Stimulated activated CD4-positive, alpha-beta T cell treated with anti-CD3 and anti-CD28 coated beads, TNF-alpha, amount 100 ng/mL, for 48 hours (primary cell): ENCODE data around the gene EXT2.

Experiments used
- DNase-seq, 3 donors: peaks; one replicate each; pipeline ENCODE4 v3.0.0-alpha.2; 2020; ENCODE audit warnings: low read depth in 3 of 3

EXT2 gene

DNA sequence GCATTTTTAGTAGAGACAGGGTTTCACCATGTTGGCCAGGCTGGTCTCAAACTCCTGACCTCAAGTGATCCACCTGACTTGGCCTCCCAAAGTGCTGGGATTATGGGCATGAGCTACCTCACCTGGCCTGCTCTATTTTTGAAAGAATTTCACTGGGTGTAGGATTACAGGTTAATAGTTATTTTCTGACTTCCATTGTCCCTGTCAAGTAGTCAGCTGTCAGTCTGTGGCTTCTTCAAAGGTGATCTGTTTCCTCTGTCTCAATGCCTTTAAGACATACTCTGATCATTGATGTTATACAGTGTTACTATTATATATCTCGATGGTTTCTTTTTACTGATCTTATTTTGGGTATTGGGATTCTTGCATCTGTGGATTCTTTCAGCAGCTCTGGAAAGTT lies 10.1 kb upstream of the EXT2 start:
- DNase-seq = no peak

DNA sequence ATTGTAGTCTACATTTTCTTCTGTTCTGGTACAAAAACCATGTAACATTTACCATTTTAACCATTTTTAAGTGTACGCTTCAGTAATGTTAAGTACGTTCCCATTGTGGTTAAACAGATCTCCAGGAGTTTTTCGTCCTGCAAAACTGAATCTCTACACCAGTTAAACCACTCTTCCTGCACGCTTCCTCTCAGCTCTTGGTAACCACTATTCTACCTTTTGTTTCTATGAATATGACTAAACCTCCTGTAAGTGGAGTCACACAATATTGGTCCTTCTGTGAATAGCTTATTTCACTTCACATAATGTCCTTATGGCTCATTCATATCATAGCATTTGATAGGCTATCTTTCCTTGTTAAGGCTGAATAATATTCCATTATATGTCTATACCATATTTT lies 7.1 kb upstream of the EXT2 start:
- DNase-seq = no peak

DNA sequence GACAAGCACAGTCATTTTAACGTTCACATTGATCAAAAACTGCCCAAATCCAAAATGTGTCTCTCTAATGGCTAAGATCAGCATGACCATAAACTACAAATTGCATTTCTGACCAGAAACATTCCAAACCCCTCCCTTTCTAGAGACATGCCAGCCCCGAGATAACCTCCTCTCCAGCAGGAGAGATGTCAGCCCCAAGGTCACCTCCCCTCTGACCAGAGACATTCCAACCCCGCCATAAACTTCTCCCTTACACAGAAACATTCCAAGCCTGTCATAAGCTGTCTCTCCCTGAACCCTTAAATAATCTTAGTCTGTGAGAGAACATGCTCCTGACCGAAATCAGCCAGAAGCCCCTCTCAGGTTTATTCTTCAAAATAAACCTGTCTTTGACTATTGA lies 6.6 kb upstream of the EXT2 start:
- no peak for DNase-seq

DNA sequence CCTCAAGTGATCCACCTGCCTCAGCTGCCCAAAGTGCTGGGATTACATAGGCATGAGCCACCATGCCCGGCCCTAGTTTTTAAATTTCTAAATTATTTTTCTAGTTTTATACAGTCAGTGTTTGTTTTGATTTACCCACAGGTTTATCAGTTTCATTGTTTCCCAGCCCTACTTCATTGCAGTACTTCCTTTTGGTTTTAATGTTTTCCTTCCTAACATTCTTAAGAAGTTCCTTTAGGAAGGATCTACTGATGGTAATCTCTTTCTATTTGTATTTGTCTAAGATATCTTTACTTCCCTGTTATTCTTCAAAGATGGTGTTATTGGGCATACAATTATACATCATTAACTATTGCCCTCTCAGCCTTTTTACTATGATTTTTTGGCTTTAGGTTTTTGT lies 4.9 kb upstream of the EXT2 start:
- no peak for DNase-seq

DNA sequence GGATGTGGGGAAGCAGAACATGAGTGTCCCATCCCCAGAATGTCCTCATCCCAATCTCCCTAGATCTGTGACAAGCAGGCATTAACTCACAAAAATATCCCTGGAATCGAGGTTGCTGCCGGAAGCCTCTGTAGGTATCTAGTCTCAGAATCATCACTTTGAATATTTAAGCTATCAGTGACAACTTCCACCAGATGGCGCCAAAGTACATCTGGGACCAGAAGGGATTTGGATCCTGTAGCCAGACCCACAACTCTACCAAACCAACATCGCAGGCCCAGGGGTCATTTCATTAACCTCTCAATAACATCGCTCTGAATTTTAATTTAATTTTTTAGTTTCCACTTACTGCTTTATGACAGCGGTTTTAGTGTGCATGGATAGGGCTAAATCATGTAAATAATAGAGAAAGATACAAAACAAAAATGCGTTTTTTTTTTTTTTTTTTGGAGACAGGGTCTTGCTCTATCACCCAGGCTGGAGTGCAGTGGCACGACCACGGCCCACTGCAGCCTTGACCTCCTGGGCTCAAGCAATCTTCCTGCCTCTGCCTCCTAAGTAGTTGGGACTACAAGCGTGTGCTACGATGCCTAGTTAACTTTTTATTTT lies 1.1 kb upstream of the EXT2 start:
- DNase-seq = peak; percentile 21 to 82 (median 77)

DNA sequence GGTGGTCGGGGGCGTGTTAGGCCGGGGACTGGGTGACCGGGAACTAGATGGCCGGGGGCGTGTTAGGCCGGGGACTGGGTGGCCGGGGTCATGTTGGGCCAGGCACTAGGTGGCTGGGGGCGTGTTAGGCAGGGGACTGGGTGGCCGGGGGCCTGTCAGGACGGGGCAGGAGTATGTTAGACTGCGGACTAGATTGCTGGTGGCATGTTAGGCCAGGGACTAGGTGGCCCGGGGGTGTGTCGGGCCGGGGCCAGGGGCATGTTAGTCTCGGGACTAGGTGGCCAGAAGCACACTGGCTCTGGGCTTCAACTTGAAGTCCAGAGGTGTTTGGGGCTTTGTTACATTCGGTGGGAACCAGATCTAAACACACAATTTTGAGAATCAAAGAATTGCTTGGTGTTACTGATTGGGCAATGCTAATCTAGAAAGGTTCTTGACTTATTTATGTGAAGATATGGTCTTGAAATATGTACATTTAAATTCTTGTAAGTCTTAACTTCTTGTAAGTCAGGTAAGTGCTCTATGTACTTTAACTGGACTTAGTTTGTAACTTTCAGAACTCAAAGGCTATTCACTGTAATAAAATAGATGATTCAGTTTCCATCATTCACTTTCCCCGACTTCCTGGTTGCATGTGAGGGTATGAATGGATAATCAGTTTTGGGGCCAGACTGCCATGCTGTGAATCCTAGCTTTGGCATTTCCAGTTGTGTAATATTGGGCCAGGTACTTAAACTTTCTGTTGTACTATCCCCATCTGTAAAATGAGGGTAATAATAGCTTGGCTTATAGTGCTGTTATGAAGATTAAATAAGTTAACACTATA lies 1.1 kb downstream of the EXT2 start:
- no peak for DNase-seq

DNA sequence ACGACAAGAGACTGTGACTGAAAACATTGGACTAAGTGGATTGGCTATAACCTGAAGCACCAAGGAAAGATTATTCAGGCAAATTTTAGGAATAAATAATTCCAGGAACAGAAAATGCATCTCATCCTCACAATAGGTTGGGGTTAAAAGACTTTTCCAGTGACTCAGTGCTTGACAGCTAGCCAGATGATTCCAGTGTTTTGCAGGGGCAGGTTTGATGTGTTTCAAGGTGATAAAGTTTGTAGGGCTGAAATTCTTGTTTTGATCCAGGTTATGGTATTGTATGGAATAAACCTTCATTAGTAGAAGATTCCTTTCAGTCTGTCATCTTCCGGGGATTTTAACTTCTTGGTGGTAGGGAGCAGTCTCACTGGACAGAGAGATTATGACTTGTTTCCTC lies 2.3 kb downstream of the EXT2 start:
- no peak for DNase-seq

DNA sequence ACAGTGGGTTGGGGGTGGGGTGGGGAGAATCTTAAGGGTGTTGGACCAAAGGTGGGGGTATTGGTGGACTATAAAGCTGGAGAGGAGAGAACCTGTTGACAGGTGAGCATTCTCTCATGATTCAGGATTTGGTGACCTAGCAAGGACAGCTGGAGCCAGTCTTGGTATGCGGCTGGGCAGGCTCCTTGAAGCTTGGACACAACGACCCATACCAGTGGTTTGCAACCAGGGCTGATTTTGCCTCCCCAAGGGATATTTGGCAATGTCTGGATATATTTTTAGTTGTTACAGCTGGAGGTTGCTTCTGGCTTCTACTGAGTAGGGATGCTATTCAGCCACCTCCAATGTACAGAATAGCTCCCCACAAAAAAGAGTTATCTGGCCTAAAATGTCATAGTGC lies 5.6 kb downstream of the EXT2 start:
- DNase-seq = no peak

DNA sequence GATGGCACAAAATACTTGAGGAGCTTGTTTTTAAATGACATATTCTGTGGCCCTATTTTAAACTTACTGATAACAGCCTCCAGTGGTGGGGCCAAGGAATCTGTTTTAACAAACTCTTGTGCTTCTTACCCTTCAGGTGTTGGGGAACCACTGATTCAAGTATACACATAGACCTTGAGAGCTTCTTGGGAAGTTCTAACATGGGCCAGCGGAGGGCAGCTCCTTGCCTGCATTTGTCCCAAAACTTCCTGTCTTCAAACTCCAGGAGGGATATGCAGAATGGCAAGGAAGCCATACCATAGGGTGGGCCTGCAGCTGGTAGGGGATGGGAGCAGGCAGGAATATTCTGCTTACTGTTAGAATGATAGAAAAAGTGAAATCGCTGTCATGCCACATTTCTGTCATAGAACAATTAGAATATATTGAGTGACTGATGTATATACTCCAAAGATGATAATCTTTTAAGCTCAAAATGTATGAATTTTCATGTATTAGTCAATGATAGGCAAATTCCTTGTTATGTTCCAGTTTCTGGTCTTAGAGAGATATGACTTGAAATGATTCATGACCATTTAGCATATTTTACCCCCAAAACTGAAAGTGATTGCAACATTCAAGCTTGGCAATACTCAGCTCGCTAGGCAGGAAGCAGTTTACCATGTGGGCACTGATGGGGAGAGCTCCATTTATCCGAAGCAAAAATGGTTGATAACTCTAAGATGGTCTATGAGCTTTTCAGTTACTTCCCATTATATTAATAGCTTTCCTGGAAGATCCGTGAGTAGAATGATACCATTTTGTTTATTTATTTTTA lies 9.2 kb downstream of the EXT2 start:
- DNase-seq = no peak

DNA sequence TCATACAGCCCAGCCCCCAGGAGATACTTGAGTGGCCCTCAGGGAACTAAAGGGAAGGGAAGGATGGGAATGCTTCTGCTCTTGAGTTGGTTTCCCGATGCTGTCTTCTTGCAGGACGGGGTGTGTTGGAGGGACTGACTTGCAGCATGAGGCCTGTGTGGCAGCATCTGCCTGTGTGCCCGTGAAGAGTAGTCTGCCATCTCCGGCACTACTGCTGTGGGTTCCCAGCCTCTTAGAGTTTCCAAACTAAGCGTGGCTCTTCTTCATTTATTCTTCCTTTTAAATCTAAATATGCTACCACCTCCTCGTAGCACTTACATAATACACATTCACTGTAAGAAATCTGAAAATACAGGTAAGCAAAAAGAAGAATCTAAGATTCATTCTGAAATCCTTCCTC lies 12.8 kb downstream of the EXT2 start:
- DNase-seq = no peak

DNA sequence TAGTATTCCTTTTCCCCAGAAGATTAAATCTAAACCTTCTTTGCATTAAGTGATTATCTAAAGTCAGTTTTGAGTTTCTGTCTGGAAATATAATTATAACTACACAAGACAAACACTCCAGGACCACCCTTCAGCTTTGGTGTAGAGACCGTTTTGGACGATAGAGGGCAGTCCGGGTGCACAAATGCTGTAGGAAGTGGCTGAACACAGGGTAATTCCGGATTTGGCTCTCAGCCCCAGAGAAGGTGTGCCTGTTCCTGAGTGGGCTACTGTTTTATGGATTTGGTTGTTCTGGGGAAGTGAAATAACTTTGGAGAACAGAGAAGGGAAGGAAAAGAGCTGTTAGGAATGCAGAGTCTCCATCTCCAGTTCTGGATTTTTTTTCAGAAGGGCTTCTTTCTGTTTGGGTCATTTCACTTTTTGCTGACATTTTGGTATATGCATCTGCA lies 14.8 kb downstream of the EXT2 start:
- DNase-seq = peak in 2 of 3 donors; percentile 29 to 33

DNA sequence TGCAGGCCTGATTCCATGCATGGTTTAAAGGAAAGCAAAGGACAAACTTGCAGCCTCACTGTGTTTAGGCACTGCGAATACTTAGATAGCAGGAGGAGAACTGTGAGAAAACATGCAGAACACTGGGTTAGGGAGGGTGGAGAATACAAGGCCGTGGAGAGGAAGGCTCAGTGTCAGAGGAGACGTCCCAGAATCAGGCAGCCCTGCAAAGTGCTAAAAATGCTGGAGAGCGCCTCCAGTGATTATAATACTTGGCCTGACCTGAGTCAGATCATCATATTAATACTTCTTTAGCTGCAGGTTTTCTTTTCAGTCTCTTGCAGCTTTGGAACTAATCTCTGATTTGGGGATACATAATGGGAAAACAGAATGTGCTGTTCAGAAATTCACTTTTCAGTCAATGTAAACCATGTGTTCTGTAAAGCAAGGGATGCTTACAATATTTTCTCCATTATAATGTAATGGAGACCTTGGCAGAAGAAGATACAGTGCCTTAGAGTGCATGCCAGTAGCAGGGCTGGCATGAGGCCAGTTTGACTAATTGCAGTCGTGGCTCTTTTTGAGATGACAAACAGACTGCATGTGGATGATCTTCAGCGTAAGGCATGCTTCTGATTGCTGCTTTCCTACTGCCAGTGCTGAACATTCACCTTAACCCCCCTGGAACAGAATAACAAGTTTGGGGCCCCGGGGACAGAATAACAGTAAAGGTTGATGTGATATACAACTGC lies 16.8 kb downstream of the EXT2 start:
- DNase-seq = no peak

DNA sequence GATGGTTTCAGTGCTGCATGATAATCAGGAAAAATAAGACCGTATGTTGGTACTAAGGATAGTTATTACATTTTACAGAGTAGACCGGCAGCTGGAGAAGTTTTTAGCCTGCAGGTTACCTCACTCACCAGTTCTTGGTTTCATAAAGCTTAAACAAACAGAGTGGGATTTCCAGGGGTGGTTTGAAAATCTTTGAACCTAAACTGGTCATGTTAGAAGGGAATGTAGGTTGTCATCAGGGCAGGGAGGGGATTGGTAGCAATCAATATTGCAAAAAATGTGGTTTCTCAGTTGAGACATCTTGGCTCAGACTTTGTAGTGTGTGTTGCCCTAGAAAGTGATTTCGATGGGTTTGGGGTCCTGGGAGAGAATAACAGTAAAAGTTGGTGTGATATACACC lies 17.5 kb downstream of the EXT2 start:
- no peak for DNase-seq

DNA sequence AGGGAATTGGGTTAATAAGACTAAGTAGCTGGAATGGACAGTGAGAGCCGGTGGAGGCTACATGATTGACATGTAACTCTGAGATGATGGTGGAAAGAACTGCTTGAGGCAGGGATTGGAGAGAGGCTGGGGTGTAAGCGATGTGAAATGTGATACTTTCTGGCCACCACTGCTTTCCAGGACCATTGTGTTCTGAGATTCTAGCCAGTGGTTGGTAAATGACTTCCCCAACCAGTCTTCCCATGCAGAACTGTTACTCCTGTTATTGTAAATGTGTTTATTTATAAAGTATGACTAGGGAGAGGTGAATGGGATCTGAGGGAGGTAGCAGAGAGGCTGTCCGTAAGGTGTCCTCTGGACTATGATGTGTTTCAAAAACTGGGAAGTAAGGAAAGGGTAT lies 18.1 kb downstream of the EXT2 start:
- DNase-seq = no peak

DNA sequence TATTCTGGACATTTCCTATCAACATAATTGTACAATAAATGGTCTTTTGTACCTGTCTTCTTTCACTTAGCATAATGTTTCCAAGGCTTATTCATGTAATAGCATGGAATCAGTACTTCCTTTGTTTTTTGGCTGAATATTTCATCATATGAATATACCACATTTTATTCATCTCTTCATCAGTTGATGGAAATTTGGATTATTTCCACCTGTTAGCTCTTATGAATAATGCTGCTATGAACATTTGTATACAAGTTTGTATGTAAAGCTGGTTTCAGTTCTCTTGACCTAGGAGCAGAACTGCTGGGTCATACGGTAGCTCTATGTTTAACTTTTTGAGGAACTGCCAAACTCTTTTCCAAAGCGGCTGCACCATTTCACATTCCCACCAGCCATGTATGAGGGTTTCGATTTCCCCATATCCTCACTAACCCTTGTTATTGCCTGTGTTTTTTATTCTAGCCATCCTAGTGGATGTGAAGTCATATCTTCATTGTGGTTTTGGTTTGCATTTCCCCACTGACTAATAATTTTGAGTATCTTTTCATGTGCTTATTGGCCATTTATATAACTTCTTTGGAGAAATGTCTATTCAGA lies 20.9 kb downstream of the EXT2 start:
- DNase-seq = no peak

DNA sequence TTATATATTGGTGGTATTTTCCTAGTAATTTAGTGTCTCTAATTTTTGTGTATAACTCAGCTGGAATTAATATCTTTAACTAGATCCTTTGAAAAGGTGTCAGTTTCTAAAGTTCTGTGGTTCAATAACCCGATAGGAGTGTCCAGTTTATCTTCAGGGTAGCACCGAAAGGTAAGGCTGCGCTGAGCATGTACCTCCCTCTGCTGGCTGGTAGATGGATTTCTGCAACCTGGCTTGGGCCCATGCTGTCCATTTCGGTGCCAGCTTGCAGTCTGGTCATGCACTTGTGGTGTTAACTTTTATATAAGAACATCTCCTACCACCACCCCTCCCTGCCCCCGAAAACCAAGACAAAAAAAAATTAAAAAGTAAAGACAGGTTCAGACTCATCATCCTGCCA lies 24.7 kb downstream of the EXT2 start:
- no peak for DNase-seq

DNA sequence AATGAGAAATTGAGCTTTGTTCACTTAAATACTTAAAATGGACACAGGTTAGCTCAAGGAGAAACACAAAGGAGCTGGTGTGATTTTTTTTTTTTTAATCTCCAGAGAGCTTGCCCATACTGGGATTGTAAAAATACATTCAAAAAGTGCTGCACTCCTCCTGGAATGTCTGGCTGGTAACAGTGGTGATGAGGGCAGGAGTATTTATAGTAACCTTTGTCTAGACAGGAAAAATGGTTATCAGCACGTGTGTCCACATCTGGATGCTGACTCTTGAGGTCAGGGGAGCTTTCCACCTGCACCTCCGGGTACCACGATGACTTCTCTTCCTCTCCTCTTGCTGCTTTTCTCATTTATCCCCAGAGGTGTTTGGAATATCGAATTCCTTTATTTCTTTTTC lies 30.1 kb downstream of the EXT2 start:
- no peak for DNase-seq

DNA sequence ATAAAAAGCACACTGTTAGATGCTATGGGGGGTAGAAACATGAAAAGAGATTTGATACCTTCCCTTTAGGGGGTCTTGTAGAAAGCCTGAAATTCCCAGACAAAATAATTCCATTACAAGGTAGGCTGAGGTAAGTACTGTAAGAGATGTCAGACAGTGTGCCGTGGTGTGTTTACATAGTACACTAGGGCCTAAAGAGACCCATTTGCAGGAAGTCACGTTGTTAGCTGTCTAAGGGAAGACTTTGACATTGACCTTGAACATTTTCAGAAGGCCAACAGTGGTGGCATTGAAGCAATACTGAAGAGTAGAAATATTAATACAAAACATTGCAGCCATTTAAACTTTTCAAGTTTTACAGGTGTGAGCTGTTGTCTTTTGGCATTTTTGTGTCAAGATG lies 30.8 kb downstream of the EXT2 start:
- DNase-seq = no peak

DNA sequence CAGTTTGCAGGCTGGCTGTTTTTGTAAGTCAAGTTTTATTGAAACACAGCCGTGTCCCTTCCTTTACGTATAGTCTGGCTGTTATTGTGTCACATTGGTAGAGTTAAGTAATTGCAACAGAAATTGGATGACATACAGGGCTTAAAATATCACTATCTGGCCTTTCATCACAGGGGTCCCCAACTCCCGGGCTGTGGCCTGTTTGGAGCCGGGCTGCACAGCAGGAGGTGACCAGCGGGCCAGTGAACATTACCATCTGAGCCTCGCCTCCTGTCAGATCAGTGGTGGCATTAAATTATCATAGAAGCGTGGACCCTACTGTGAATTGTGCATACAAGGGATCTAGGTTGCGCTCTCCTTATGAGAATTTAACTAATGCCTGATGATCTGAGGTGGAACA lies 31.7 kb downstream of the EXT2 start:
- no peak for DNase-seq

DNA sequence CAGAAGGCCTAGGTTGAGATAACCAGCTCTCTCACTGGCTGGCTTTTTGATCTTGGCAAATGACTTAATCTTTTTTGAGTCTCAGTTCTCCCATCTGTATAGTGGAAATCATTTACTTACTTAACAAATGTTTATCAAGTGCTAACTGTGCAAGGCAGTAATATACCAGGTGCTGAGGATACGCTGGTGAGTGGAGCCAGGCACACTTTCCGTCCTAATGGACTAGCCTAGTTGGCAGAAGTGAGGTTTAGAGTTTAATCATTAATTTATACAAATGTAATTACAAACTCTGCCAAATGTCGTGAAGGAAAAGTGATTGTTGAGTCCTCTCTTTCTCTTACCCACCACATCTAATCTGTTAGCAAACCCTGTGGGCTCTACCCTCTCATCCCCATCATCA lies 33.3 kb downstream of the EXT2 start:
- DNase-seq = no peak

DNA sequence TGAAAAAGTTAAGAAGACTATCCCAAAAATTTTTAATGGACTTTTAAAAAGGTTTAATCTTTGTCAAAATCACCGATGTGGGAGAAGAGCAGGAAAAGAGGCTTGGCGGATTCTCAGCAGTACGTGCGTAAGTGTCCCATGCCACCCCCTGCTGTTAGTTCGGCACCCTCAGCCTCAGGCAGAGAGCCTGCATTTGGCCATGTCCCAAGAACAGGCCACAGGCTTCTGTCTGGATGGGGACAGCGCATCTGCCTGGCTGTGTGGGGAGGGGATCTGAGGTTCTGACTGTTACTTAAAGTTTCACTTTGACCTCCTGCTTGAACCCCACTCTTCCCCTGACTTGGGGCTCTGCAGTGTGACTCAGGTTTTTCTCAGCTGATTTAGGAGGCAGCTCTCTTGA lies 35.3 kb downstream of the EXT2 start:
- no peak for DNase-seq
